Transverse colon (tissue), 4 donors: Measurements from ENCODE around the gene DDR2. TPM values are rescaled to one million over a fixed set of nuclear protein-coding genes. Genes with fewer than 3 reads are reported as not detected.

Source experiments
- DNase-seq: peaks from one replicate; pipeline ENCODE4 v3.0.0-alpha.2; 2019
- H3K27ac ChIP-seq, 4 donors: fragments of 200-600 bp; sonication (generic); 2 replicates each; pipeline ENCODE4 v1.5.1; 2016 to 2018; ENCODE audit warnings: inconsistent platforms in 4 of 4
- H3K27me3 ChIP-seq: fragments of 200-600 bp; sonication (generic); 2 replicates; pipeline ENCODE4 v1.5.1; 2017; ENCODE audit warnings: inconsistent platforms
- H3K36me3 ChIP-seq, 4 donors: fragments of 200-600 bp; sonication (generic); 2 replicates each; pipeline ENCODE4 v1.5.1; 2017 to 2019; ENCODE audit warnings: inconsistent platforms in 4 of 4
- H3K4me1 ChIP-seq, 4 donors: fragments of 200-600 bp; sonication (generic); 2 replicates each; pipeline ENCODE4 v1.5.1; 2017 to 2020; ENCODE audit warnings: inconsistent platforms in 4 of 4
- H3K4me3 ChIP-seq, 4 donors: fragments of 200-600 bp; sonication (generic); 1 replicate in 1 of 4; 2 replicates in 3 of 4; pipeline versions ENCODE4 v1.5.1 to v1.6.1; 2017 to 2019; ENCODE audit warnings: inconsistent platforms in 4 of 4
- H3K9me3 ChIP-seq, 2 donors: fragments of 200-600 bp; sonication (generic); 2 replicates each; pipeline ENCODE4 v1.5.1; 2017 to 2019; ENCODE audit warnings: inconsistent platforms in 2 of 2
- CTCF ChIP-seq, 5 experiments: fragments of 200-600 bp in 3 of 5; fragments of 450-650 bp in 2 of 5; sonication (generic) in 3 of 5; IDR thresholded peaks; 1 replicate in 2 of 5; 2 replicates in 3 of 5; pipeline ENCODE4 v1.5.1; 2016 to 2017; ENCODE audit warnings: antibody characterized with exemption in 5 of 5, inconsistent platforms in 3 of 5, mild to moderate bottlenecking in 2 of 5, moderate library complexity in 1 of 5
- EP300 ChIP-seq: sonication (generic); formaldehyde crosslinking; IDR thresholded peaks from one replicate; pipeline ENCODE4 v1.6.1; 2017; ENCODE audit warnings: antibody characterized with exemption, low read depth
- POLR2A ChIP-seq: fragments of 450-650 bp; IDR thresholded peaks from one replicate; pipeline ENCODE4 v1.6.1; 2016; ENCODE audit warnings: antibody characterized with exemption, mild to moderate bottlenecking, moderate library complexity
- POLR2AphosphoS5 ChIP-seq, 3 donors: sonication (generic); formaldehyde crosslinking; IDR thresholded peaks; one replicate each; pipeline ENCODE4 v1.6.1; 2016; ENCODE audit warnings: antibody characterized with exemption in 3 of 3
- WGBS, 2 donors: methylation state at CpG; one replicate each; pipeline ENCODE4 v1.1.5; 2018; ENCODE audit warnings: low coverage in 1 of 2; 5-methylcytosine and 5-hydroxymethylcytosine counted together
- in situ Hi-C, 4 donors: fragments of 200-750 bp; cut with MboI; loops; one replicate each; pipeline versions ENCODE4 v1.15.0 to v1.15.1; 2017; ENCODE audit warnings: low sequenced_read_pairs in 3 of 4, low pct_ligation_motif_present in 1 of 4, low pct_unique_long_range_greater_than_20kb in 1 of 4
- intact Hi-C: fragments of 100-400 bp; cut with DNase I; formaldehyde crosslinking; loops from one replicate; pipeline ENCODE4 v1.15.1; 2023; ENCODE audit warnings: low total_unique reads
- small RNA-seq, 4 donors: library from RNA; depleted of rRNA; stranded (forward); fragments of <200 nt; gene quantifications; one replicate each; pipeline ENCODE3, GENCODE V24; 2016
- total RNA-seq, 4 donors: library from RNA; depleted of rRNA; stranded (reverse); fragments of >200 nt; gene quantifications; one replicate each; pipeline ENCODE4 v1.1.0, GENCODE V29; 2016

Gene DDR2
- total RNA-seq, 4 donors from 2014 or later, result 33.3 to 54.1 (median 42.2) TPM

GRCh38 chr1:162835157-162835899 lies 203.1 kb downstream of the DDR2 start:
- DNase-seq, result no peak
- no peaks in the 10 kb centered on the region for H3K27me3 ChIP-seq
- TF ChIP-seq EP300 (no peak), POLR2A (no peak), POLR2AphosphoS5 (IDR thresholded peaks at IDR 0.05) (no peak), CTCF (IDR thresholded peaks at IDR 0.05) (no peak)
- no peaks in the 10 kb centered on the region for H3K4me1 ChIP-seq
- peaks cover 0 to 6% of the 10 kb centered on the region in 2 donors for H3K9me3 ChIP-seq
- no peaks in the 10 kb centered on the region for H3K36me3 ChIP-seq
- intact Hi-C loops, result no loop called here
- H3K4me3 ChIP-seq, result no peak overlapping the region
- in situ Hi-C loops, result no loop called here
- 42 to 48% methylated on average over 2 to 3 of the region's 3 CpGs for WGBS, 2 donors
- no peak overlapping the region for H3K27ac ChIP-seq

Small RNAs within 50 kb of the gene (small RNA-seq; reads per million reads assigned to genes)
- gene RN7SL861P, result 0 reads per million in 4 donors

Other genes starting within 250 kb of the DDR2 start
- gene SH2D1B, start 220.3 kb upstream of the DDR2 start, total RNA-seq, result 1 to 10 TPM in 1 of 4 donors, under 1 TPM in 3; 0.37 to 1.4 (median 0.81) TPM
- gene UHMK1, start 134.6 kb upstream of the DDR2 start, total RNA-seq, result 10 to 100 TPM; 26.5 to 57.1 (median 43.3) TPM
- 100 to 1,000 TPM in 3 of 4 donors, 10 to 100 TPM in 1; 95.0 to 131 (median 117) TPM for gene UAP1, start 70.7 kb upstream of the DDR2 start, total RNA-seq
- 100 to 1,000 TPM in 1 of 4 donors, 10 to 100 TPM in 3; 13.1 to 129 (median 17.5) TPM for gene HSD17B7, start 158.2 kb downstream of the DDR2 start, total RNA-seq
- not detected for gene CCDC190, start 228.7 kb downstream of the DDR2 start, total RNA-seq